ENCODE measurements around the gene TBC1D24.
"Not testable (repeated sequence)": the region's sequence is repeated elsewhere in the genome, so short reads cannot be mapped to it uniquely, and the experiment has no call there.

Gene TBC1D24

DNA sequence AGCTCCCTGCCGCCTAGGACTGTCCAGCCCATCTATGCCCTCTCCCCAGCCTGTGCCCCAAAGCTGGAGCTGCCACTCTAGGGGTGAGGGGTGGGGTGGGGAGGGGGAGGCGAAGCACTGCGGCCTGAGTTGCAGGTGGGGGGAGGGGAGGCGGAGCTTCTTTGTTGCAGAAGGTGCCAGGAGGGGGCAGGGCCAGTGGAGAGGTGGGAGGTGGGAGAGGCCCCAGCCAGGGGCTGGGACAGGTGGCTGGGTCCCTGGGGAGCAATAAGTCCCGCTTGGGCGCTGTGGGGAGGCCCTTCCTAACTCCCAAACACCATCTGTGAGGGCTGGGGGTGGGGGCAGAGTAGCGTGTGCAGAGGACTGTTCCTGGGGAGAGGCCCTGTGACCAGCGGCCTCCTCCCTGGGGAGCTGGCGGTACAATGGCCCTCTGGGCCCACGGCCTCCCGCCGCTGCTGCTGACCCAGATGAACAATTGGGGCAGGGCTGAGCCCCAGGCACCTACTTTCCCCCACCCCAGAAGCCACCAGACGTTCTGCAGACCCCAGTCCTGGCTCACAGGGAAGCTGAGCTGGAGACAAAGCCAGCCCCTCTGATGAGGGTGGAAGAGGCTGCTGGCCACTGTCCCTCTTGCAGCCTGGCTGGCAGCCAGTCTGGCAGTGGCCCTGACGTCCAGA is 6.1 kb upstream of the TBC1D24 start:
- DNase-seq (ENCODE audit: low read depth, low spot score) = no peak

DNA sequence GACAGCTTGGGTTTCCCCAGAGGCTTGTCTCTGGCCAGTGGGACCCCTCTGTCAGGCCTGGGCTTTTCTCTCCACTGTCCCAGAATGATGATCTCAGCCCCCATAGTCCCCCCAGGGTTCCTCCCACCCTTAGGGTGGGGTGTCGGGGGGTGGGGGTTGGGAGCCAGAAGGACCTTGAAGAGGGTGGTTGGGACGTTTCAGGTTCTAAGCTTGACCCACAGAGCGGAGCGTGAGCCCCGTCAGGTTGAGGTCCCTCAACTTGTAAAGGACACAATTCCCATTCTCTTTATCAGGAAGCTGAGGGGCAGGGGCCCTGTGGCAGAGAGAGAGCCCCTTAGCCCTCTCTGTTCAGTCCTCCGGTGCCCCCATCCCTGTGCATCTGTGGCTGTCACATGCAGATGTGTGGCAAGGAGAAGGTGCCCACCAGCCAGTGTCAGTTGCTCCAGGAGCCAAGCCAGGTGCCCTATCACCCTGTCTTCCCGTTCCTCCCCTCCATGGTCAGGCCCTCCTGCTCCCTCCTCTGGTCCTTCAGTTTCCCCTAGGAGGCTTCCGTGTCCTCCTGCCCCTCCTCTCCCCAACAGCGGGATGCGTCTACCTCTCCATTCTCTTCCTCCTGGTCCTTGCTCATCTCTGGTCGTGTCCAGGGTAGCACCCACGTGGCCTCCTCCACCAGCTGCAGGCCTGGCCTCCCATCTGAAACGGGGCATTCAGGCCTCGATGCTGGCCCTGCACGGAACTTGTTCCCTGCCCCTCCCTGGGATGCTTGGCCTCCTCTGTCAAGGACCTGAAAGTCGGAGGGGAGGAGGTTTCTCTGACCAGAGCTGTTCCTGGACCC is 5.3 kb upstream of the TBC1D24 start:
- DNase-seq (ENCODE audit: low read depth, low spot score) = no peak

GRCh38 chr16:2470234-2470601 is 4.7 kb upstream of the TBC1D24 start:
- no peak for DNase-seq (ENCODE audit: low read depth, low spot score)

GRCh38 chr16:2470603-2471015 is 4.3 kb upstream of the TBC1D24 start:
- DNase-seq (ENCODE audit: low read depth, low spot score) = no peak

GRCh38 chr16:2471016-2471652 is 3.8 kb upstream of the TBC1D24 start, which contains the start of gene NTN3:
NTN3 (plus strand) TSS chr16:2471297; CDS start chr16:2471702, 405 bp downstream.
- DNase-seq (ENCODE audit: low read depth, low spot score) = no peak

DNA sequence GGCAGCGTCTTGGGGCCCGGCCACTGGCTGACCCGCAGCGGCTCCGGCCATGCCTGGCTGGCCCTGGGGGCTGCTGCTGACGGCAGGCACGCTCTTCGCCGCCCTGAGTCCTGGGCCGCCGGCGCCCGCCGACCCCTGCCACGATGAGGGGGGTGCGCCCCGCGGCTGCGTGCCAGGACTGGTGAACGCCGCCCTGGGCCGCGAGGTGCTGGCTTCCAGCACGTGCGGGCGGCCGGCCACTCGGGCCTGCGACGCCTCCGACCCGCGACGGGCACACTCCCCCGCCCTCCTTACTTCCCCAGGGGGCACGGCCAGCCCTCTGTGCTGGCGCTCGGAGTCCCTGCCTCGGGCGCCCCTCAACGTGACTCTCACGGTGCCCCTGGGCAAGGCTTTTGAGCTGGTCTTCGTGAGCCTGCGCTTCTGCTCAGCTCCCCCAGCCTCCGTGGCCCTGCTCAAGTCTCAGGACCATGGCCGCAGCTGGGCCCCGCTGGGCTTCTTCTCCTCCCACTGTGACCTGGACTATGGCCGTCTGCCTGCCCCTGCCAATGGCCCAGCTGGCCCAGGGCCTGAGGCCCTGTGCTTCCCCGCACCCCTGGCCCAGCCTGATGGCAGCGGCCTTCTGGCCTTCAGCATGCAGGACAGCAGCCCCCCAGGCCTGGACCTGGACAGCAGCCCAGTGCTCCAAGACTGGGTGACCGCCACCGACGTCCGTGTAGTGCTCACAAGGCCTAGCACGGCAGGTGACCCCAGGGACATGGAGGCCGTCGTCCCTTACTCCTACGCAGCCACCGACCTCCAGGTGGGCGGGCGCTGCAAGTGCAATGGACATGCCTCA is 3.1 kb upstream of the TBC1D24 start:
- DNase-seq (ENCODE audit: low read depth, low spot score) = no peak

GRCh38 chr16:2472488-2472864 is 2.5 kb upstream of the TBC1D24 start:
- no peak for DNase-seq (ENCODE audit: low read depth, low spot score)

DNA sequence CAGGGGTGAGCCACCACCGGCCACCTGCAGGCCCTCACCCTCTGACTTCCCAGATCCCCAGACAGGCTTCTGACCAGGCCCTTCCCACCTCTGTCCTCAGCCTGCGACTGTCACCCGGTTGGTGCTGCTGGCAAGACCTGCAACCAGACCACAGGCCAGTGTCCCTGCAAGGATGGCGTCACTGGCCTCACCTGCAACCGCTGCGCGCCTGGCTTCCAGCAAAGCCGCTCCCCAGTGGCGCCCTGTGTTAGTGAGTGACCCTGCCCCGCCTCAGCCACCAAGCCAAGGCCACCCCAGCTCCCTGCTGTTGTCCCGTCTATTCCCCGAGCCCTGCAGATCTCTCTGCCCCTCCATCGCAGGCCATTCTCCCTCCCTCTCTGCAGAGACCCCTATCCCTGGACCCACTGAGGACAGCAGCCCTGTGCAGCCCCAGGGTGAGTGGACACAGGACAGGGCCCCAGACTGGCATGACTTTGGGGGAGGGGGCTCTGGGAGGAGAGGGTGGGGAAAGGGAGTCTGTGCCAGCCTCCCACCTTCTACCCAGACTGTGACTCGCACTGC is 2.0 kb upstream of the TBC1D24 start:
- DNase-seq (ENCODE audit: low read depth, low spot score) = no peak

- DNase-seq (ENCODE audit: low read depth, low spot score) = no peak
Observed at GRCh38 chr16:2473446-2473926, 1.4 kb upstream of the TBC1D24 start.

DNA sequence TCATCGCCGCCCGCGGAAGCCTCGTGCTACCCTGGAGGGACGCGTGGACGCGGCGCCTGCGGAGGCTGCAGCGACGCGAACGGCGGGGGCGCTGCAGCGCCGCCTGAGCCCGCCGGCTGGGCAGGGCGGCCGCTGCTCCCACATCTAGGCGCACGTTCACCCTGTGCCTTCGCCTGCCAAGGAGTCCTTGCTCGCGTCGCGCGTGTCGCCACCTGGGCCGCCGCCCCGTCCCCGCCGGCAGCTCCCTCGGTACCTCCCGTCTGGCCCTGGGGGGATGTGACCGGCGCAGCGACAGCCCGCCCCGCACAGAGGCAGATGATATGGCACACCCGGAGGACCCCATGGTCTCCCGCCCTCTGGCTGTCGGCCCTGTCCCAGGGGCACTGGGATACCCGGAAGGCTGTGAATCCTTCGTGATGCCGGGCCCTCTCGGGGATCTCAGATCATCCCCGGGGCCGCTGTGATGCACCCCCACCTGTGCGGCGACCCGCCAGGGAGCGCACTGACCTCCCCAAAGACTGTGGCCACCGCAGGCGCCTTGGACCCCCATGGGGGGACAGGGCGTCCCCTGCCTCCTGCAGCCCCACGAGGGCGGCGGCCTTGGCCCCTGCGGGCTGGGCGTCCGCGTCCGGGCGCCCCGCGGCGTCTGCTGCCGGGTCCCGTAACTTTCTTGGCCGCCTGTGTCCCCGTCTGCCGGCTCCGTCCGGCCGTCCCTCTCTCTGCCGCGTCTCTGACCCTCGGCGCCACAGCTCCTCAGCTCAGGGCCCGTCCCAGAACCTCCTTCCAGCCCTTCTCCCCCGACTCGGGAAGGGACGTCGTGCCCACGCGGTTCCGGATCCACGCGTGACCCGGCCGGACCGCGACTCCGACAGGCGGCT is 689 bp upstream of the TBC1D24 start:
- DNase-seq (ENCODE audit: low read depth, low spot score) = no peak

DNA sequence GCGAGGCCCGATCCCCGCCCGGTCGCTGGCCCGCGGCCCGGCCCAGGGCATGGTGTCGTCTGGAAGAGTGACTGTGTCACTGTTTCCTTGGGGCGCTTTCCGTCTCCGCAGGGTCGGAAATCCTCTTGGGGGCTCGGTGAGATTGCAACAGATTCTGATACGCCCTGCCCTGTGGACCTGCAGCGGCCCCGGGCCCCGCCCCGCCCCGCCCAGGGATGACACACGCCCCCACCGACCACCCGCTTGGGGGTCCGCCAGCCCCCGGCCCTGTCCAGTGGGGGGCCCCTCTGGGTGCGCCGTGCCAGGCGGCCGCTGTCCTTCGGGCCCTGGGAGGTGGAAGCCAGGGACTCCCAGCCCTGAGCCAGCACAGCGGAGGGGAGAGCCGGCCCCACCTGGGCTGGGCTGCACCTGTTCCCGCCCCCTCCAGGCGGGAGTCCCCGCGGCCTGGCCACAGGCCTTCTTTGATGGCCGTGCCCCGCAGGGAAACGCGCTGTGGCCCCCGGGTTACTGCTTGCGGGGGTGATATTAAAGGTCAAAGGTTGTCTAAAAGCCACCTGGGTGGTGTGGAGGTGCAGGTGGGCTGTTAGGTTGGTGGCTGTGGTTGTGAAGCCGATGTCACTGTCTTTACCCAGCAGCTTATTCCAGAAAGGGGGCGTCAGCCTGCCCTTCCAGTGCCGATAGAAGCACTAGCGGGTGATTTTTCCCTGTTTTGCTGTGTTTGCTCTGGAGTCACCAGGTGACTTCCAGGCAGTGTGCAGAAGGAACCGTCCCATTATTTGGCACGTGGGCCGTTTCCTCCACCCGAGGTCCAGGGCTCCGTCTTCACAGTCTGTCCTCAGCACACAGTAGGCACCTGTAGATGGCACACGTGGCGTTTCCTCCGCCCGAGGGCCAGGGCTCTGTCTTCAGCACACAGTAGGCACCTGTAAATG is 752 bp downstream of the TBC1D24 start:
- no peak for DNase-seq (ENCODE audit: low read depth, low spot score)

DNA sequence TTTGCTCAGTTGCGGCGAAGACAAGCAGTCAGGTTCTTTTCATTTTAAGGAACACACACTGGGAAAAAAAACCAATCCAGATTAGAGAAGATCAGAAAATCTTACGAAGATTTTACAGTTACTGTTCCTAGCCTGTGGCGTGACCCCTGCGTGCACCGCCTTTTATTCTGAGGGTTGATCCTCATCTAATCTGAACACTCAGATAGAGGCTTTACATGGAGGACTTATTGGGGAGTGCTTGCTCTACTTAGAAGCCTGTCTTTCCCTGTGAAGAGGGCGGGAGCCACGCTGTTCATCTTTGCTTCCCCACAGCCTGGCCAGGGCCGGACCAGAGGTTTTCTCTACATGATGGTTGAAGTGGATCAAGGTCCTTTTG is 1.4 kb downstream of the TBC1D24 start:
- DNase-seq (ENCODE audit: low read depth, low spot score) = no peak

DNA sequence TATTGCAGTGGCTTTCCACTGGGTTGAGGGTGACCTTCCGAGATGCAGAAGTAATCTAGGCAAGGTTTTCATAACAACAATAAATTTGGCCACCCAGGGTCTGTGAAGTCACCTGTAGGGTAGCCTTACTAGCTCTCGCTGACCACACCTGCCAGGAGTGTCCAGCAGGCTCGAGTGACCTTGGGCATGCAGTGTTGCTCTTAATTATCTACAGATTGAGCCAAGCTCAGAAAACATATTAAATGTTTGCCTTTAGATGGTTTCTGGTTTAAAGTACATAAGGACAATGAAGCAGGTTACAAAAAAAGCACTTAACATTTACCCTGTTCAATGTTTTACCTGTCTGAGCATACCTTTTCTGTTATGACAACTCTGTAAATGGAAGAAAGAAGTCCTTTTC is 1.8 kb downstream of the TBC1D24 start:
- no peak for DNase-seq (ENCODE audit: low read depth, low spot score)

DNA sequence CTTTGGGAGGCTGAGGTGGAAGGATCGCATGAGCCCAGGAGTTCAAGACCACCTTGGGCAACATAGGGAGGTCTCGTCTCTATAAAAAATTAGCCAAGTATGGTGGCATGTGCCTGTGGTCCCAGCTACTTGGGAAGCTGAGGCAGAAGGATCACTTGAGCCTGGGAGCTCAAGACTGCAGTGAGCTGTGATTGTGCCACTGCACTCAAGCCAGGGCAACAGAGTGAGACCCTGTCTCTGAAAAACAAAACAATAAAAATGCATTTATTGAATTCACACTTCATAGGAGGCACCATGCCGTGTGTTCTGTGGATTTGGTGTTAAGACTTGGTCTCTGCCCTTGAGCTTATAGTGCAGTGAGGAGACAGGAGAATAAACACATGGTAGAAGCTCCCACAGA is 2.4 kb downstream of the TBC1D24 start:
- no peak for DNase-seq (ENCODE audit: low read depth, low spot score)

DNA sequence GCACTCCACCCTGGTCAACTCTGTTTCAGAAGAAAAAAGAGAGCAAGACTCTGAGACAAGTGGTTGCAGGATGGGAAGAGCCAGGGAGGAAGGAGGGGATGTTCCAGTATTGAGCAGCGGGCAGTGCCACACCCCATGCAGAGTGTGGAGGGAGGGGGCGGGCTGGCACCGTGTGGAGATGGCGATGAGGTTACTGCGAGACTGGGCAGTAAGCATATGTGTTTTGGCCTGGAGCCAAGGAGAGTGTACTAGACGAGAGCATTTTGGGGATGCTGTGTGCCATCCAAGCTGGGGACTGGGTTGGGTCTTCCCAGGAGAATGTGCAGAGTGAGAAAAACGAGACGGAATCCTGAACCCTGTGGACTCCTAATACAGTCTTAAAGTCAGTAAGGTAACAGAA is 3.4 kb downstream of the TBC1D24 start:
- DNase-seq (ENCODE audit: low read depth, low spot score) = no peak

- DNase-seq (ENCODE audit: low read depth, low spot score) = not testable (repeated sequence)
Observed at GRCh38 chr16:2479996-2480395, 5.1 kb downstream of the TBC1D24 start.

GRCh38 chr16:2480948-2481347 is 6.0 kb downstream of the TBC1D24 start:
- no peak for DNase-seq (ENCODE audit: low read depth, low spot score)

DNA sequence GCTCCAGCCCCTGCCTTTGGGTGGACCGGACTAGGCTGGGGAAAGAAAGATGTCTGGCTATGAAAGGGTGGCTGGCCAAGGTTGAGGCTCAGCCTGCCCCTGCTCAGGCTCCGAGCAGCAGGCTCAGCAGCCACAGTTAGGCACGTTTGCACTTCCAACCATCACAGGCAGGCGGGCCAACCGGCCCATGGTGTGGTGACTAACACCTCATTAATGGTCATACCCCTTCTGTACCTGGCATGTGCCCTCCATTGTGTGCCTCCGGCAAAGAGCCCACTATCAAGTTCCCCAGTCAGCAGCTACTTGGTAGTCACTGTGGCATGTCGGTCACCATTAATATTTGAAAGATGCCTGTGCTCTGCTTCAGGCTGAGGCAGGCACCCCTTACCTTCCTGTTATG is 6.7 kb downstream of the TBC1D24 start:
- DNase-seq (ENCODE audit: low read depth, low spot score) = no peak

DNA sequence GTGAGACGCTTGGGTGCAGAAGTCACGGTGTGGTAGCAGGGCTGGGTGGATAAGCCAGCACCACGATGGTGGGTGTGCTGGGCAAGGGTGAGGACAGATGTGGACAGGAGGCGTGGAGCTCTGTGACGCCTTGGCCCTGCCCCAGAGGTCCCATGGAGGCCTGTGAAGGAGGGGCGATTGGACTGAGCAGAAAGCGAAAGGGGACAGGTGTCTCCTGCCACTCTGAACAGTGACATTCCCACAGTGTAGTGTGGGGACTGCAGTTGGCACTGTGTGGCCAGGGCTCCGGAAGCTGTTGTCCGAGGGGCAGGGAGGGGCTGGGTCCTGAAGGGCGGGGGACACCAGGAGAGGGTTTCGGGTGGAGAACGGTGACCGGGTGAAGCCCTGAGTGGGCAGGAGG is 7.3 kb downstream of the TBC1D24 start:
- DNase-seq (ENCODE audit: low read depth, low spot score) = no peak
